Measurements from ENCODE around the gene EXD3.
"Not testable (repeated sequence)": the region's sequence is repeated elsewhere in the genome, so short reads cannot be mapped to it uniquely, and the experiment has no call there.

Gene EXD3

GRCh38 chr9:137390553-137391410 is 32.2 kb downstream of the EXD3 start:
- DNase-seq: no peak

GRCh38 chr9:137389428-137389746 is 33.6 kb downstream of the EXD3 start:
- no peak for DNase-seq

GRCh38 chr9:137388589-137389427 is 34.2 kb downstream of the EXD3 start:
- no peak for DNase-seq

GRCh38 chr9:137387891-137388560 is 34.9 kb downstream of the EXD3 start:
- DNase-seq: no peak

GRCh38 chr9:137387114-137387890 is 35.7 kb downstream of the EXD3 start:
- DNase-seq: no peak

- DNase-seq: not testable (repeated sequence)
Measured at GRCh38 chr9:137386507-137387113, 36.4 kb downstream of the EXD3 start.

- DNase-seq: no peak
Measured at GRCh38 chr9:137385061-137385655, 37.8 kb downstream of the EXD3 start.

GRCh38 chr9:137383784-137384756 is 38.9 kb downstream of the EXD3 start:
- no peak for DNase-seq

- DNase-seq: no peak
Measured at GRCh38 chr9:137383081-137383783, 39.7 kb downstream of the EXD3 start.

GRCh38 chr9:137382444-137383080 is 40.4 kb downstream of the EXD3 start:
- no peak for DNase-seq

- DNase-seq: no peak
Measured at GRCh38 chr9:137381501-137382443, 41.2 kb downstream of the EXD3 start.

- DNase-seq: no peak
Measured at GRCh38 chr9:137380606-137381005, 42.4 kb downstream of the EXD3 start.

- DNase-seq: no peak
Measured at GRCh38 chr9:137380171-137380570, 42.8 kb downstream of the EXD3 start.

GRCh38 chr9:137379761-137380161 is 43.2 kb downstream of the EXD3 start:
- DNase-seq: no peak

- not testable (repeated sequence) for DNase-seq
Measured at GRCh38 chr9:137378688-137379410, 44.1 kb downstream of the EXD3 start.

GRCh38 chr9:137376386-137376785 is 46.6 kb downstream of the EXD3 start:
- no peak for DNase-seq

- no peak for DNase-seq
Measured at GRCh38 chr9:137375321-137376058, 47.5 kb downstream of the EXD3 start.

All from NCI-H446 (cell line).